Fibroblast of lung (primary cell): ENCODE data around the gene ATG13. TPM values are rescaled to one million over a fixed set of nuclear protein-coding genes. Genes with fewer than 3 reads are reported as not detected.
A peak's percentile ranks its signal among the peaks of the same experiment; 100 is the strongest.

ENCODE experiments used
- DNase-seq, 2 donors: peaks; one replicate each; pipeline versions ENCODE4 v3.0.0 to v3.0.0-alpha.2; 2010; ENCODE audit warnings: low read depth in 2 of 2
- H2AFZ ChIP-seq: 2 replicates; pipeline ENCODE4 v1.5.1; 2012; ENCODE audit warnings: low read length, control low read depth, inconsistent platforms
- H3K27ac ChIP-seq: 2 replicates; pipeline ENCODE4 v1.5.1; 2011; ENCODE audit warnings: low read length, control low read depth; ENCODE audit not compliant: insufficient read depth
- H3K27me3 ChIP-seq: 2 replicates; pipeline ENCODE4 v1.5.1; 2011; ENCODE audit warnings: mild to moderate bottlenecking, low read length; ENCODE audit not compliant: control insufficient read depth, insufficient read depth
- H3K36me3 ChIP-seq: 2 replicates; pipeline ENCODE4 v1.5.1; 2011; ENCODE audit warnings: low read length; ENCODE audit not compliant: control insufficient read depth, insufficient read depth
- H3K4me1 ChIP-seq: 2 replicates; pipeline ENCODE4 v1.5.1; 2011; ENCODE audit warnings: low read length; ENCODE audit not compliant: control insufficient read depth, insufficient read depth; ENCODE audit errors: extremely low read depth
- H3K4me2 ChIP-seq: 2 replicates; pipeline ENCODE4 v1.5.1; 2011; ENCODE audit warnings: low read length, control low read depth; ENCODE audit not compliant: insufficient read depth; ENCODE audit errors: extremely low read depth
- H3K4me3 ChIP-seq, 4 experiments: fragments of 200-600 bp in 1 of 4; sonication (generic) in 1 of 4; replicated peaks in 1 of 4; 2 replicates each; pipeline ENCODE4 v1.5.1; 2011 to 2016; ENCODE audit warnings: low read length in 4 of 4, low read depth in 3 of 4, mild to moderate bottlenecking in 3 of 4, control low read depth in 2 of 4, inconsistent platforms in 1 of 4, mixed read lengths in 1 of 4; ENCODE audit not compliant: insufficient read depth in 1 of 4; ENCODE audit errors: control extremely low read depth in 1 of 4
- H3K79me2 ChIP-seq: 2 replicates; pipeline ENCODE4 v1.5.1; 2012; ENCODE audit warnings: mild to moderate bottlenecking, low read length, inconsistent platforms; ENCODE audit not compliant: control insufficient read depth, insufficient read depth
- H3K9ac ChIP-seq: 2 replicates; pipeline ENCODE4 v1.5.1; 2011; ENCODE audit warnings: mild to moderate bottlenecking, low read length, control low read depth; ENCODE audit not compliant: insufficient read depth
- H3K9me3 ChIP-seq: 2 replicates; pipeline ENCODE4 v1.5.1; 2012; ENCODE audit warnings: low read depth, low read length; ENCODE audit not compliant: control insufficient read depth, insufficient read depth
- H4K20me1 ChIP-seq: 2 replicates; pipeline ENCODE4 v1.5.1; 2011; ENCODE audit warnings: low read length; ENCODE audit not compliant: control insufficient read depth, insufficient read depth; ENCODE audit errors: extremely low read depth
- CTCF ChIP-seq, 2 donors: IDR thresholded peaks in 1 of 2; conservative IDR thresholded peaks in 1 of 2; 1 replicate in 1 of 2; 2 replicates in 1 of 2; pipeline ENCODE4 v1.5.1; 2011 to 2012; ENCODE audit warnings: low read length in 2 of 2, control low read depth in 1 of 2, inconsistent platforms in 1 of 2, low read depth in 1 of 2, mild to moderate bottlenecking in 1 of 2
- EZH2 ChIP-seq: IDR thresholded peaks from 2 replicates; pipeline ENCODE4 v1.5.1; 2012; ENCODE audit warnings: low read length, control low read depth, mild to moderate bottlenecking; ENCODE audit errors: missing control alignments
- polyA plus RNA-seq, 2 donors: library from polyadenylated mRNA; depleted of rRNA in 1 of 2; stranded (reverse) in 1 of 2; unstranded in 1 of 2; fragments of >200 nt; gene quantifications; 2 replicates each; pipeline ENCODE4 v1.2.1, GENCODE V29; 2011 to 2012; ENCODE audit warnings: missing spikeins in 1 of 2
- total RNA-seq: library from RNA; depleted of rRNA; stranded (reverse); fragments of >200 nt; gene quantifications from 2 replicates; pipeline ENCODE4 v1.2.1, GENCODE V29; 2014

Gene ATG13
- total and polyA plus RNA-seq, 2 donors (not counting 1 experiment from before 2014, with no cell fraction given), result 44.9 to 67.4 TPM

GRCh38 chr11:46697303-46697702 is 80.0 kb downstream of the ATG13 start:
- peak in 1 of 2 donors; percentile 52 for DNase-seq
- Histone ChIP-seq H3K9me3 (no peaks in the 10 kb centered on the region), H3K4me3 (peak overlapping the region in 1 of 4 experiments; percentile 24), H3K79me2 (peaks cover 42% of the 10 kb centered on the region), H3K4me2 (peak overlapping the region; percentile 13), H4K20me1 (no peaks in the 10 kb centered on the region), H3K9ac (no peak overlapping the region), H3K27ac (peak overlapping the region; percentile 57), H3K36me3 (peaks cover 22% of the 10 kb centered on the region), H2AFZ (no peak overlapping the region), H3K4me1 (peaks cover 12% of the 10 kb centered on the region), H3K27me3 (no peaks in the 10 kb centered on the region)
- no peak for TF ChIP-seq CTCF (conservative IDR thresholded peaks at IDR 0.05 in 1 of 2, IDR thresholded peaks at IDR 0.05 in 1 of 2; ENCODE audit: low read depth in 1 of 2, low read length in 2 of 2)
- TF ChIP-seq EZH2, result no peak

- H3K9me3 ChIP-seq, result no peaks in the 10 kb centered on the region
- DNase-seq, result no peak
- H3K27me3 ChIP-seq, result no peaks in the 10 kb centered on the region
- peak overlapping the region; percentile 57 for H3K27ac ChIP-seq
- peaks cover 24% of the 10 kb centered on the region for H3K36me3 ChIP-seq
- H3K4me3 ChIP-seq, result peak overlapping the region in 1 of 4 experiments; percentile 24
- peak overlapping the region; percentile 40 for H3K4me2 ChIP-seq
- H4K20me1 ChIP-seq, result no peaks in the 10 kb centered on the region
- peak overlapping the region; percentile 20 for H3K9ac ChIP-seq
- no peak overlapping the region for H2AFZ ChIP-seq
- peaks cover 46% of the 10 kb centered on the region for H3K79me2 ChIP-seq
- H3K4me1 ChIP-seq, result peaks cover 12% of the 10 kb centered on the region
- TF ChIP-seq CTCF (conservative IDR thresholded peaks at IDR 0.05 in 1 of 2, IDR thresholded peaks at IDR 0.05 in 1 of 2; ENCODE audit: low read depth in 1 of 2, low read length in 2 of 2) (no peak), EZH2 (no peak)
These were observed 80.4 kb downstream of the ATG13 start for GRCh38 chr11:46697723-46698122.

GRCh38 chr11:46698597-46698996 is 81.2 kb downstream of the ATG13 start:
- Histone ChIP-seq H2AFZ (no peak overlapping the region), H3K36me3 (peaks cover 29% of the 10 kb centered on the region), H3K4me1 (peaks cover 12% of the 10 kb centered on the region), H4K20me1 (no peaks in the 10 kb centered on the region), H3K4me3 (peak overlapping the region in 1 of 4 experiments; percentile 100), H3K4me2 (peak overlapping the region; percentile 25), H3K9me3 (no peaks in the 10 kb centered on the region), H3K79me2 (peaks cover 50% of the 10 kb centered on the region), H3K27ac (no peak overlapping the region), H3K9ac (no peak overlapping the region), H3K27me3 (no peaks in the 10 kb centered on the region)
- DNase-seq, result no peak
- no peak for TF ChIP-seq EZH2
- no peak for TF ChIP-seq CTCF (conservative IDR thresholded peaks at IDR 0.05 in 1 of 2, IDR thresholded peaks at IDR 0.05 in 1 of 2; ENCODE audit: low read depth in 1 of 2, low read length in 2 of 2)
